Skeletal muscle satellite cell (primary cell): ENCODE data around the gene SHANK1.

Source experiments
- H3K27me3 ChIP-seq: 2 replicates; pipeline ENCODE4 v1.7.0; 2013; ENCODE audit warnings: low read length; ENCODE audit not compliant: control insufficient read depth, insufficient read depth
- H3K36me3 ChIP-seq: 2 replicates; pipeline ENCODE4 v1.7.0; 2013; ENCODE audit warnings: mild to moderate bottlenecking, control low read depth, low read length; ENCODE audit not compliant: insufficient read depth
- H3K4me1 ChIP-seq: 2 replicates; pipeline ENCODE4 v1.7.0; 2013; ENCODE audit warnings: low read length; ENCODE audit not compliant: control insufficient read depth, insufficient read depth
- H3K4me2 ChIP-seq: 2 replicates; pipeline ENCODE4 v1.7.0; 2013; ENCODE audit warnings: mild to moderate bottlenecking, low read length
- H3K4me3 ChIP-seq: 2 replicates; pipeline ENCODE4 v1.7.0; 2013; ENCODE audit warnings: low read length
- H3K9ac ChIP-seq: 2 replicates; pipeline ENCODE4 v1.7.0; 2013; ENCODE audit warnings: mild to moderate bottlenecking, low read depth, low read length, moderate library complexity
- H3K9me3 ChIP-seq: replicated peaks from 2 replicates; pipeline ENCODE4 v1.7.0; 2013; ENCODE audit warnings: mild to moderate bottlenecking, control low read depth, low read length

SHANK1 gene

GRCh38 chr19:50708179-50708879 is 11.3 kb downstream of the SHANK1 start:
- Histone ChIP-seq H3K36me3 (no peaks in the 10 kb centered on the region), H3K9me3 (no peaks in the 10 kb centered on the region), H3K4me2 (no peak overlapping the region), H3K27me3 (no peaks in the 10 kb centered on the region), H3K9ac (no peak overlapping the region), H3K4me3 (no peak overlapping the region), H3K4me1 (no peaks in the 10 kb centered on the region)

GRCh38 chr19:50706387-50706786 is 13.2 kb downstream of the SHANK1 start:
- Histone ChIP-seq H3K36me3 (no peaks in the 10 kb centered on the region), H3K9ac (no peak overlapping the region), H3K9me3 (no peaks in the 10 kb centered on the region), H3K4me2 (no peak overlapping the region), H3K4me1 (peaks cover 3% of the 10 kb centered on the region), H3K4me3 (no peak overlapping the region), H3K27me3 (no peaks in the 10 kb centered on the region)

GRCh38 chr19:50705422-50706019 is 14.1 kb downstream of the SHANK1 start:
- Histone ChIP-seq H3K9ac (no peak overlapping the region), H3K4me2 (no peak overlapping the region), H3K36me3 (no peaks in the 10 kb centered on the region), H3K9me3 (no peaks in the 10 kb centered on the region), H3K4me1 (peaks cover 3% of the 10 kb centered on the region), H3K4me3 (no peak overlapping the region), H3K27me3 (no peaks in the 10 kb centered on the region)

- Histone ChIP-seq H3K9ac (no peak overlapping the region), H3K4me1 (peaks cover 3% of the 10 kb centered on the region), H3K27me3 (no peaks in the 10 kb centered on the region), H3K4me2 (no peak overlapping the region), H3K36me3 (no peaks in the 10 kb centered on the region), H3K4me3 (no peak overlapping the region), H3K9me3 (no peaks in the 10 kb centered on the region)
Observed at GRCh38 chr19:50703915-50704796, 15.4 kb downstream of the SHANK1 start.

GRCh38 chr19:50702871-50703829 is 16.5 kb downstream of the SHANK1 start:
- H3K27me3 ChIP-seq: no peaks in the 10 kb centered on the region
- H3K9ac ChIP-seq: no peak overlapping the region
- H3K4me3 ChIP-seq: no peak overlapping the region

GRCh38 chr19:50702158-50702870 is 17.3 kb downstream of the SHANK1 start:
- Histone ChIP-seq H3K4me2 (no peak overlapping the region), H3K4me1 (peaks cover 3% of the 10 kb centered on the region), H3K9ac (no peak overlapping the region), H3K27me3 (no peaks in the 10 kb centered on the region), H3K36me3 (no peaks in the 10 kb centered on the region), H3K4me3 (no peak overlapping the region), H3K9me3 (no peaks in the 10 kb centered on the region)

More at GRCh38 chr19:50702871-50703829, 16.5 kb downstream of the SHANK1 start:
- Histone ChIP-seq H3K4me2 (no peak overlapping the region), H3K36me3 (no peaks in the 10 kb centered on the region), H3K9me3 (no peaks in the 10 kb centered on the region), H3K4me1 (peaks cover 3% of the 10 kb centered on the region)

- H3K36me3 ChIP-seq: no peaks in the 10 kb centered on the region
Observed at GRCh38 chr19:50701367-50701985, 18.1 kb downstream of the SHANK1 start.

DNA sequence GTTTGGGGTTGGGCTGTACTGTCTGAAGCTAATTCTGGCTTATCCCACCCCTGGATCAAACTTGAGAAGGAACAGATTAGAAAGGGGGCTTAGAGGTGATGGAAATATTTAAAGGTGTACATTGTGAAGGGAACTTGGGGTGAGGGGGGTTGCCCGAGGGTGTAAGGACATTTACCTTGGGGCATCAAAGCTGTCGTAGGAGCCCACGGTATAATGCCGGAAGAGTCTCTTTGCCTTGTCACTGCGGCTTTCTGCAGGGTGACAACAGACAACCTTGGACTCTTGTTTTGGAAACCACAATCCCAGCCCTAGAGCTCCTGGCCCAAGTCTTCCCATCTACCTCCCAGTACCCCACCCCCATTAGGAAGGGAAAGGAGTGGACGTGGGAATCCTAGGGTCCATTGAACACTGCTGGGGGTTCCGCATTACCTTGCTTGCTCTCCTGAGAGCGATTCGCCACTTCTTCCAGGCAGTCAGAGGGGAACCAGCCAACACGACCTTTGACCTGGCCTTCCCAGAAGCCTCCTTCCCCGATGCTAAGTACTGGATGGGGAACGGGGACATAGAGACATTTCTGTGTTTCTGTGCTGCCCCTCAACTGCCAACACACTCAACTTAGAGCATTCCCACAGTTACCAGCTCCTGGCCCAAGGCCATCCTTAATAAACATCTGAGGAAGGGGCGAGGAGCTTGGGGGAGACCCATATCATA is 22.0 kb downstream of the SHANK1 start:
- Histone ChIP-seq H3K36me3 (no peaks in the 10 kb centered on the region), H3K27me3 (peaks cover 25% of the 10 kb centered on the region), H3K9me3 (no peaks in the 10 kb centered on the region), H3K4me2 (no peak overlapping the region), H3K4me3 (no peak overlapping the region), H3K4me1 (no peaks in the 10 kb centered on the region), H3K9ac (no peak overlapping the region)

More at GRCh38 chr19:50701367-50701985, 18.1 kb downstream of the SHANK1 start:
- H3K4me1 ChIP-seq: peaks cover 3% of the 10 kb centered on the region
- H3K4me2 ChIP-seq: no peak overlapping the region
- H3K27me3 ChIP-seq: peaks cover 2% of the 10 kb centered on the region
- no peaks in the 10 kb centered on the region for H3K9me3 ChIP-seq
- no peak overlapping the region for H3K4me3 ChIP-seq
- H3K9ac ChIP-seq: no peak overlapping the region

DNA sequence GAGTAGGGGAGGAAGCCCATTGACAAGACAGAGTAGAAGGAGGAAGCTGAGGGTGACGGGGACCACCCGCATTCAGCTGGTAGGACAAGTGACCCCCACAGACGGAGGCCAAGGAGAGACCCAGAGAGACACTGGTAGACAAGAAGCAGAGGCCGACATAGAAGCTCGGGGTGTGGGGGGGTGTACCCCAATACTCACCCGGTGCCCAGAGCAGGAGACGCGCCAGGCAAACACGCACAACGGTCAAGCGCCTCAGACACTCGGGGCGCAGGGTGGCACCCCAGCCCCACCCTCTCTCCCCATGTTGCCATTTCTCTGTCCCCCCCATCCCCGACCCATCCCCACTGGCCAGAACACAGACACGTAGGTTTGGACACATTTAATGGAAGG is 23.5 kb downstream of the SHANK1 start:
- Histone ChIP-seq H3K4me3 (no peak overlapping the region), H3K9me3 (no peaks in the 10 kb centered on the region), H3K4me1 (no peaks in the 10 kb centered on the region), H3K4me2 (no peak overlapping the region), H3K27me3 (peaks cover 28% of the 10 kb centered on the region), H3K9ac (no peak overlapping the region), H3K36me3 (no peaks in the 10 kb centered on the region)
